Ovary (tissue), 9 donors: Measurements from ENCODE around the gene HEXD. TPM values are rescaled to one million over a fixed set of nuclear protein-coding genes. Genes with fewer than 3 reads are reported as not detected.
"Not testable (repeated sequence)": the region's sequence is repeated elsewhere in the genome, so short reads cannot be mapped to it uniquely, and the experiment has no call there.

Experiments used
- DNase-seq, 5 donors: peaks; one replicate each; pipeline ENCODE4 v3.0.0-alpha.2; 2019 to 2020
- H3K27ac ChIP-seq, 2 donors: fragments of 200-600 bp; one replicate each; pipeline versions ENCODE4 v1.5.1 to v1.8.0; 2019 to 2022
- H3K27me3 ChIP-seq: fragments of 200-600 bp; one replicate; pipeline ENCODE4 v1.8.0; 2022
- H3K36me3 ChIP-seq: fragments of 200-600 bp; sonication (generic); one replicate; pipeline ENCODE4 v1.5.1; 2019
- H3K4me1 ChIP-seq: one replicate; pipeline ENCODE4 v1.8.1; 2013; ENCODE audit warnings: mild to moderate bottlenecking, moderate library complexity; ENCODE audit not compliant: insufficient read depth
- H3K4me3 ChIP-seq: fragments of 200-600 bp; sonication (generic); one replicate; pipeline ENCODE4 v1.5.1; 2017
- H3K9me3 ChIP-seq, 2 donors: fragments of 200-600 bp in 1 of 2; sonication (generic) in 1 of 2; one replicate each; pipeline versions ENCODE4 v1.5.1 to v1.8.1; 2013 to 2019; ENCODE audit warnings: mild to moderate bottlenecking in 1 of 2, moderate library complexity in 1 of 2
- EP300 ChIP-seq: sonication (generic); formaldehyde crosslinking; IDR thresholded peaks from one replicate; pipeline ENCODE4 v1.6.1; 2017; ENCODE audit warnings: antibody characterized with exemption
- POLR2A ChIP-seq: fragments of 450-650 bp; IDR thresholded peaks from one replicate; pipeline ENCODE4 v1.6.1; 2017; ENCODE audit warnings: antibody characterized with exemption, mild to moderate bottlenecking, moderate library complexity
- WGBS, 3 donors: extraction: QIAGEN DNeasy Blood & Tissue Kit in 1 of 3; methylation state at CpG; one replicate each; pipeline versions ENCODE4 v1.1.5 to v1.1.7; 2013 to 2017; 5-methylcytosine and 5-hydroxymethylcytosine counted together
- intact Hi-C, 4 donors: fragments of 100-400 bp; cut with DNase I; formaldehyde crosslinking; loops; one replicate each; pipeline versions ENCODE4 v1.11.0 to v1.15.1; 2022 to 2023
- polyA plus RNA-seq, 2 donors: library from polyadenylated mRNA; stranded (reverse); fragments of 200-250 nt in 1 of 2; fragments of 350-450 nt in 1 of 2; fragmentation: Illumina TruSeq in 1 of 2; extraction: RNeasy Lipid Tissue Mini Kit (QIAGEN cat#74804) in 1 of 2; gene quantifications; one replicate each; pipeline ENCODE4 v1.2.3, GENCODE V29; 2013 to 2014
- total RNA-seq, 7 donors: library from RNA; depleted of rRNA in 2 of 7; stranded (reverse); fragments of >200 nt in 2 of 7; fragmentation: NEBNext Ultra II Directional in 3 of 7; extraction: Animal tissue kit (Norgen Biotek cat#: 25700) in 3 of 7; gene quantifications; one replicate each; pipeline versions ENCODE4 v1.1.0 to v1.2.4, GENCODE V29; 2016 to 2023
- TF ChIP-seq, protein P1 (sequence below), 3 donors: fragments of 450-650 bp in 2 of 3; fragments of 200-600 bp in 1 of 3; IDR thresholded peaks; one replicate each; pipeline versions ENCODE4 v1.5.1 to v1.8.0; 2016 to 2022; ENCODE audit warnings: antibody characterized with exemption in 3 of 3, mild to moderate bottlenecking in 1 of 3
- donor health status: DM: no; HTN: no; CAD: no; lungs with moderate emphysema.
- donor health status: DM: no; HTN: no; CAD: no.
- donor health status: Bipolar disorder and iron deficiency.
- donor health status: DM: yes; HTN: yes; CAD: no.
- donor health status: DM: no; HTN: no; CAD: no.
- donor health status: DM: yes; HTN: yes; CAD: no.

HEXD gene
- total and polyA plus RNA-seq, 9 donors: 8.7 to 74.7 (median 46.6) TPM

DNA sequence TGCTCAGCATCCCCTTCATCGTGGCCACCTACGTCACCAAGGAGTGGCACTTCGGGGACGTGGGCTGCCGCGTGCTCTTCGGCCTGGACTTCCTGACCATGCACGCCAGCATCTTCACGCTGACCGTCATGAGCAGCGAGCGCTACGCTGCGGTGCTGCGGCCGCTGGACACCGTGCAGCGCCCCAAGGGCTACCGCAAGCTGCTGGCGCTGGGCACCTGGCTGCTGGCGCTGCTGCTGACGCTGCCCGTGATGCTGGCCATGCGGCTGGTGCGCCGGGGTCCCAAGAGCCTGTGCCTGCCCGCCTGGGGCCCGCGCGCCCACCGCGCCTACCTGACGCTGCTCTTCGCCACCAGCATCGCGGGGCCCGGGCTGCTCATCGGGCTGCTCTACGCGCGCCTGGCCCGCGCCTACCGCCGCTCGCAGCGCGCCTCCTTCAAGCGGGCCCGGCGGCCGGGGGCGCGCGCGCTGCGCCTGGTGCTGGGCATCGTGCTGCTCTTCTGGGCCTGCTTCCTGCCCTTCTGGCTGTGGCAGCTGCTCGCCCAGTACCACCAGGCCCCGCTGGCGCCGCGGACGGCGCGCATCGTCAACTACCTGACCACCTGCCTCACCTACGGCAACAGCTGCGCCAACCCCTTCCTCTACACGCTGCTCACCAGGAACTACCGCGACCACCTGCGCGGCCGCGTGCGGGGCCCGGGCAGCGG lies 43.4 kb upstream of the HEXD start:
- intact Hi-C loops: no loop called here
- Histone ChIP-seq H3K27ac (no peak overlapping the region), H3K4me1 (peaks cover 7% of the 10 kb centered on the region), H3K27me3 (peaks cover 6% of the 10 kb centered on the region), H3K9me3 (no peaks in the 10 kb centered on the region), H3K4me3 (no peak overlapping the region), H3K36me3 (no peaks in the 10 kb centered on the region)
- DNase-seq: no peak
- no peak for TF ChIP-seq POLR2A
- TF ChIP-seq, protein P1, sequence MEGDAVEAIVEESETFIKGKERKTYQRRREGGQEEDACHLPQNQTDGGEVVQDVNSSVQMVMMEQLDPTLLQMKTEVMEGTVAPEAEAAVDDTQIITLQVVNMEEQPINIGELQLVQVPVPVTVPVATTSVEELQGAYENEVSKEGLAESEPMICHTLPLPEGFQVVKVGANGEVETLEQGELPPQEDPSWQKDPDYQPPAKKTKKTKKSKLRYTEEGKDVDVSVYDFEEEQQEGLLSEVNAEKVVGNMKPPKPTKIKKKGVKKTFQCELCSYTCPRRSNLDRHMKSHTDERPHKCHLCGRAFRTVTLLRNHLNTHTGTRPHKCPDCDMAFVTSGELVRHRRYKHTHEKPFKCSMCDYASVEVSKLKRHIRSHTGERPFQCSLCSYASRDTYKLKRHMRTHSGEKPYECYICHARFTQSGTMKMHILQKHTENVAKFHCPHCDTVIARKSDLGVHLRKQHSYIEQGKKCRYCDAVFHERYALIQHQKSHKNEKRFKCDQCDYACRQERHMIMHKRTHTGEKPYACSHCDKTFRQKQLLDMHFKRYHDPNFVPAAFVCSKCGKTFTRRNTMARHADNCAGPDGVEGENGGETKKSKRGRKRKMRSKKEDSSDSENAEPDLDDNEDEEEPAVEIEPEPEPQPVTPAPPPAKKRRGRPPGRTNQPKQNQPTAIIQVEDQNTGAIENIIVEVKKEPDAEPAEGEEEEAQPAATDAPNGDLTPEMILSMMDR (IDR thresholded peaks at IDR 0.05): no peak
- TF ChIP-seq EP300: no peak
- 32 to 73% (median 42%) methylated on average over 23 to 79 of the region's 79 CpGs for WGBS, 3 donors

DNA sequence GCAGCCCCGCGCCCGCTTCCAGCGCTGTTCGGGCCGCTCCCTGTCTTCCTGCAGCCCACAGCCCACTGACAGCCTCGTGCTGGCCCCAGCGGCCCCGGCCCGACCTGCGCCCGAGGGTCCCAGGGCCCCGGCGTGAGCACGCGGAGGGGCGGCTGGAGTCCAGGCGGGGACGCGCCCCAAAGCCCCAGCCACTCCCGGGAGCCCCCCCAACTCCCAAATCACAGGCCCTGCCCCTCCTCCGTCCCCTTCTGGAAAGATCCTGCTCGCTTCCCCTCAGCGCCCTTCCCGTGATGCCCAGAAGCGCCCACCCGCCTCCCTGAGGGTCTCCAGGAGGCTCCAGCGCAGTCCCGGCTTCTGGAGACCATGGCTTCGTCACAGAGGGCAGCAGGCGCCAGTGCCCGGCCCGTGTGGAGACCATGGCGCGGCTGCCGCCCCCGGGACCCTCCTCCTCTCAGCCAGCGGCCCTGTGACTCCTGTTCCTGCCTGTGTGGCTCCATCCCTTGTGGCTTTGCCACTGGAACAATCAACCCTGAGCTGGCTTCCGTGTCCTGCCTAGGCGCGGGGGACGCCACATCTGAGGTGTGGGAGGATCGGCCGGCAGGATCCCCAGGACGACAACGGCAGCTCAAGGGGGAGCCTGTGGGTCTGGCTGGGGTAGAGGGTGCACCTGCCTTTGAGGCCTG lies 42.6 kb upstream of the HEXD start:
- Histone ChIP-seq H3K4me3 (no peak overlapping the region), H3K4me1 (peaks cover 7% of the 10 kb centered on the region), H3K27me3 (peaks cover 6% of the 10 kb centered on the region), H3K36me3 (no peaks in the 10 kb centered on the region), H3K27ac (no peak overlapping the region), H3K9me3 (no peaks in the 10 kb centered on the region)
- intact Hi-C loops: no loop called here
- WGBS, 3 donors: 36 to 52% (median 45%) methylated on average over 10 to 46 of the region's 46 CpGs
- no peak for DNase-seq
- TF ChIP-seq, protein P1 (IDR thresholded peaks at IDR 0.05): no peak
- TF ChIP-seq POLR2A (no peak), EP300 (no peak)

DNA sequence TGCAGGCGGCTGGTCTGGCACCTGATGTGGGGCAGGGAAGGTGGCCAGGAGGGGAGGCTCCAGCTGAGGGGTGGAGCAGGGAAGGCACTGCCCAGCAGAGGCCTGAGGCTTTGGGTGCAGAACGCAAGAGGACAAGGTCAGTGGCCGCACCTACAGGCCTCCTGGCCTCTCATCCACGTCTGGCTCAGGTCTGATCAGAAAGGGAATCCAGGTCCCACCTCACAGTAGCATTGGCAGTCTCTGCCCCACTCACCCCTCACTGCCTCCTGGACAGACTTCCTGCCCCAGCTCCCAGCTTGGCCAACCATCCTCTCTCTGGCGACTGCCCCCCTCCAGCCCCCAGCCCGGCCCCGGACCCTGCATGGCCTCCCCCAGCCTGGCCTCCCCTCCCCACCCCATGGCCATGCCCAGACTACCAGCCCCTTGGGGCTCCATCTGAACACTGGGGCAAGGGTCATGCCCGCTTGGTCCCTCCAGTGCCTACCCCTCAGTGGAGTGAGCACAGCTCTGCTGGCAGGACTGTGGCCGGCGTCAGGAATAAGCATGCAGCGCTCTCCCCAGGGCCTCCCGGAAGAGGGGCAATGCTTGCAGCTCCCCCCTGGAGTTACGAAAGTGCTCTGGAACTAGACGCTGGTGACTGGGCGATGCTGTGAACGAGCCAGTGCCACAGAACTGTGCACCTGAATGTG lies 42.0 kb upstream of the HEXD start:
- H3K9me3 ChIP-seq: no peaks in the 10 kb centered on the region
- no peak overlapping the region for H3K4me3 ChIP-seq
- no peak for TF ChIP-seq EP300
- TF ChIP-seq POLR2A: no peak
- TF ChIP-seq, protein P1 (IDR thresholded peaks at IDR 0.05): no peak
- H3K27me3 ChIP-seq: peaks cover 6% of the 10 kb centered on the region
- no peak overlapping the region for H3K27ac ChIP-seq
- intact Hi-C loops: no loop called here
- peaks cover 4% of the 10 kb centered on the region for H3K4me1 ChIP-seq
- 66 to 75% (median 74%) methylated on average over 15 to 16 of the region's 16 CpGs for WGBS, 3 donors
- no peaks in the 10 kb centered on the region for H3K36me3 ChIP-seq
- DNase-seq: no peak

DNA sequence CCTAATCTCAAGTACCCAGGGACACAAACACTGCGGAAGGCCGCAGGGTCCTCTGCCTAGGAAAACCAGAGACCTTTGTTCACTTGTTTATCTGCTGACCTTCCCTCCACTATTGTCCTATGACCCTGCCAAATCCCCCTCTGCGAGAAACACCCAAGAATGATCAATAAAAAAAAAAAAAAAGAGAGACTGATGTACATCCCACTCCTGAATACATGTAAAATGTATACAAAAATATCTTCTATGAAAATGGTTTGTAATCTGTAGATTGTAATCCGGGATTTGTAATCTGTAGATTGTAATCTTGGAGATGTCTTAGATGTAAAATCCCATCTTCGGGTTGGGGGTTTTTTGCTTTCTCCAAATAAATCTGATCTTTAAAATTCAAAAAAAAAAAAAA lies 40.9 kb upstream of the HEXD start:
- H3K4me1 ChIP-seq, DNase-seq, H3K4me3 ChIP-seq, H3K27ac ChIP-seq, H3K36me3 ChIP-seq, H3K27me3 ChIP-seq, intact Hi-C loops, H3K9me3 ChIP-seq: not testable (repeated sequence)
- WGBS, 3 donors: 48 to 71% (median 67%) methylated on average over 3 to 5 of the region's 5 CpGs
